HG02588 (cell line): ENCODE measurements around the gene PPHLN1.
"Not testable (repeated sequence)": the region's sequence is repeated elsewhere in the genome, so short reads cannot be mapped to it uniquely, and the experiment has no call there.

Source experiments
- ATAC-seq: cut with Tn5 transposase; IDR thresholded peaks from one replicate; pipeline ENCODE4 v1.9.1; 2021; ENCODE audit warnings: mild to moderate bottlenecking, moderate library complexity; ENCODE audit not compliant: unreplicated experiment

The PPHLN1 gene

GRCh38 chr12:42320796-42321195, 5.2 kb upstream of the PPHLN1 start:
- no peak for ATAC-seq

- ATAC-seq = no peak
Observed at GRCh38 chr12:42322567-42322966, 3.4 kb upstream of the PPHLN1 start.

GRCh38 chr12:42323856-42324255, 2.1 kb upstream of the PPHLN1 start:
- no peak for ATAC-seq

DNA sequence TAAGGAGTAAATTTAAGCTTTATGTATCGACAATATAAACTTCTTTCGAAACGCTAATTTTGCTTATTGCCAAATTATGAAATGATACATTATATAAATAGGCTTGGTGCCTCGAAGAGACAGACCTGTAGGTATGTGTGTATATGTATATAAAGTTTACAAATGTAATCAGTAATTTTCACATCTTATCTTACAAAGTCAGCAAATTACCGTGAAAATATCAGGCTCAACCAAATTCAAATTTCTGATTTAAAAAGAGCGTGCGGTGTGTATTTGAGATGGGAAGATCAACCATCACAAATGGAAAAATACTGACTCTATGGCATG, 678 bp upstream of the PPHLN1 start:
- ATAC-seq = no peak

GRCh38 chr12:42326541-42327226, 717 bp downstream of the PPHLN1 start:
- peak; percentile 14 for ATAC-seq

GRCh38 chr12:42327227-42327590, 1.2 kb downstream of the PPHLN1 start:
- ATAC-seq = no peak

- ATAC-seq = not testable (repeated sequence)
Observed at GRCh38 chr12:42330097-42330496, 4.1 kb downstream of the PPHLN1 start.

GRCh38 chr12:42332301-42333285, 6.6 kb downstream of the PPHLN1 start:
- peak; percentile 64 for ATAC-seq

DNA sequence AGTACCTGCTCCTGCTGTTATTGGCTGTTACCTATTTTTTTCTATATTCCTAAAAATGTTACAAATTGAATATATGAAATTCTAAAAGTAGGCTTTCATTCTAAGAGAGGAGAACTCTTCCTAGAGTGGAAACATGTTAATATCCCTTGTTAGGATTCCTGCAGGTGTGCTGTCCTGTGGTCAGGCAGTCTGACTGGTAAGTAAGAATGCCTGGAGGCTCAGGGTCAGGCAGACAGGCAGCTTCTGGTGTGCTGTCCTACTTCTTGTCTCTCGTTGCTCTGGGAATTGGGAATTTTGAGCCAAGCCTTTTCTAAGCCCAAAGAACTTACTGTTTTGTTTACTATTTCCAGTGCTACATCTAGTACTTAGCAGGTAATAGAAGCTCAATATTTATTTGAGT, 10.3 kb downstream of the PPHLN1 start:
- ATAC-seq = no peak

DNA sequence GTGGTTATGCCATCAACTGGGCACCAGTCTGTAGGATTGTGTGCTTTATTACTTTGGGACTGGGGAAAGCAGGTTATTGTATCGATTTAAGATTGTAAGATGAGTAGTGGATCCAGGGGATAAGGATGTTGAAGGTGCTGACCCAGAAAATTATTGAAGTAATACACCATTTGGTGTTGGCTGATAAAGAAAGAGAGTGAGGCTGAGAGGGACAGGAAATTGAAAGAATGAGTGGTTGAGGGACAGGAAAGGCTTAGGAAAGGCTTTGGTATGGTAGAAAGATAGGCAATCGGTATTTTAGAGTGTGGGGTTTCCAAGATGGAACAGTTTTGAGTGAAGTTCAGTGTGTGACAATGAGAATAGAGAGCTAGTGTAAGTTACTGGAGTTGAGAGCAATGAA, 12.3 kb downstream of the PPHLN1 start:
- no peak for ATAC-seq

DNA sequence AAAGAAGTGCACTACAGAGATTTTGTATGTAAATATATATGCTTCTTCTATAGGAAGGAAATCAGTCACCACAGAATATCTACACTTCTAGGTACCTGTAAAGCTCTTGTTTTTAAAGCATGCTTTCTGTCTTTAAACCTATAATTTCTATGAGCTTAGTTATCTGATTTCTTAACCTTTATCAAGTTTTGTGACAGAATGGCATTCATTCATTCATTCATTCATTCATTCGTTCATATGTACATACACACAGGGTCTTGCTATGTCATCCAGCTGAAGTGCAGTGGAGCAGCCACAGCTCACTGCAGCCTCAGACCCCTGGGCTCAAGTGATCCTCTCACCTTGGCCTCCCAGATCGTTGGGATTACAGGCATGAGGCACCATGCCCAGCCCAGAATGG, 16.1 kb downstream of the PPHLN1 start:
- no peak for ATAC-seq

GRCh38 chr12:42343721-42344120, 17.8 kb downstream of the PPHLN1 start:
- ATAC-seq = no peak

DNA sequence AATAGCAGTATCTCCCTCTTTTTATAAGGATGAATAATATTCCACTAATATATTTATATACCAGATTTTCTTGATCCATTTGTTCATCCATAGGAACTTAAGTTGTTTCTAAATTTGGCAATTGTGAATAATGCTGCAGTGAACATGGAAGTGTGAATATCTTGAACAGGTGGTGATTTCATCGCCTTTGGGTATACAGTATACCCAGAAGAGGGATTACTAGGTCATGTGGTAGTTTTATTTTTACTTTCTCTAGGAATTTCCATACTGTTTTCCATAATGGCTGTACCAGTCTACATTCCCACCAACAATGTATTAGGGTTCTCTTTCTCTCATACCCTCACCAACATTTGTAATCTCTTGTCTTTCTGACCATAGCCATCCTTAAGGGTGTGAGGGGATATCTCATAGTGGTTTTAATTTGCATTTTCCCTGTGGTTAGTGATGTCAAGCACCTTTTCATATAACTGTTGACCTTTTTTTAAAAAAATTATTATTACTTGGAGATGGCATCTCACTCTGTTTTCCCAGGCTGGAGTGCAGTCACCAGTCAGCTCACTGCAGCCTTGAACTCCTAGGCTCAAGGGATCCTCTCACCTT, 20.5 kb downstream of the PPHLN1 start:
- ATAC-seq = peak; percentile 46

DNA sequence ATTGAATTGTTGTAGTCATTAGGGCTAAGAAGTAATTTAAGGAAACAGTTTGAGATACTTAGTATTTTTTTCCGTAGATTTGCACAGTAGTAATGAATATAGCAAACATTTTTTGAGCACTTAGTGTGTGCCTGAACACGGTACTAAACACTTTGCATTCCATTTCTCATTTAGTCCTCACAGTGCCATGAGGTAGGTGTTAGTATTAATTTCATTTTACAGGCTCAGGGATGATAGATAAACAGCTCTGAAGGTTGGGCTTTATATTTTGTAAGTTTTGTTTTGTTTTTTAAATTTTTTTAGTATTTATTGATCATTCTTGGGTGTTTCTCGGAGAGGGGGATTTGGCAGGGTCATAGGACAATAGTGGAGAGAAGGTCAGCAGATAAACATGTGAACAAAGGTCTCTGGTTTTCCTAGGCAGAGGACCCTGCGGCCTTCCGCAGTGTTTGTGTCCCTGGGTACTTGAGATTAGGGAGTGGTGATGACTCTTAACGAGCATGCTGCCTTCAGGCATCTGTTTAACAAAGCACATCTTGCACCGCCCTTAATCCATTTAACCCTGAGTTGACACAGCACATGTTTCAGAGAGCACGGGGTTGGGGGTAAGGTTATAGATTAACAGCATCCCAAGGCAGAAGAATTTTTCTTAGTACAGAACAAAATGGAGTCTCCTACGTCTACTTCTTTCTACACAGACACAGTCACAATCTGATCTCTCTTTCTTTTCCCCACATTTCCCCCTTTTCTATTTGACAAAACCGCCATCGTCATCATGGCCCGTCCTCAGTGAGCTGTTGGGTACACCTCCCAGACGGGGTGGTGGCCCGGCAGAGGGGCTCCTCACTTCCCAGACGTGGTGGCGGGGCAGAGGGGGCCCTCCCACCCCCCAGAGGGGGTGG, 23.4 kb downstream of the PPHLN1 start:
- ATAC-seq = not testable (repeated sequence)

DNA sequence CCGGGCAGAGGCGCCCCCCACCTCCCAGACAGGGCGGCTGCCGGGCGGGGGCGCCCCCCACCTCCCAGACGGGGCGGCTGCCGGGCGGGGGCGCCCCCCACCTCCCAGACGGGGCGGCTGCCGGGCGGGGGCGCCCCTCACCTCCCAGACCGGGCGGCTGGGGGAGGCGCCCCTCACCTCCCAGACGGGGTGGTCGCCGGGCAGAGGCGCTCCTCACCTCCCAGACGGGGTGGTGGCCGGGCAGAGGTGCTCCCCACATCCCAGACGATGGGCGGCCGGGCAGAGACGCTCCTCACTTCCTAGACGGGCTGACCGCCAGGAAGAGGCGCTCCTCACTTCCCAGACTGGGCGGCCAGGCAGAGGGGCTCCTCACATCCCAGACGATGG, 24.0 kb downstream of the PPHLN1 start:
- ATAC-seq = not testable (repeated sequence)

GRCh38 chr12:42356344-42356743, 30.4 kb downstream of the PPHLN1 start:
- ATAC-seq = no peak

DNA sequence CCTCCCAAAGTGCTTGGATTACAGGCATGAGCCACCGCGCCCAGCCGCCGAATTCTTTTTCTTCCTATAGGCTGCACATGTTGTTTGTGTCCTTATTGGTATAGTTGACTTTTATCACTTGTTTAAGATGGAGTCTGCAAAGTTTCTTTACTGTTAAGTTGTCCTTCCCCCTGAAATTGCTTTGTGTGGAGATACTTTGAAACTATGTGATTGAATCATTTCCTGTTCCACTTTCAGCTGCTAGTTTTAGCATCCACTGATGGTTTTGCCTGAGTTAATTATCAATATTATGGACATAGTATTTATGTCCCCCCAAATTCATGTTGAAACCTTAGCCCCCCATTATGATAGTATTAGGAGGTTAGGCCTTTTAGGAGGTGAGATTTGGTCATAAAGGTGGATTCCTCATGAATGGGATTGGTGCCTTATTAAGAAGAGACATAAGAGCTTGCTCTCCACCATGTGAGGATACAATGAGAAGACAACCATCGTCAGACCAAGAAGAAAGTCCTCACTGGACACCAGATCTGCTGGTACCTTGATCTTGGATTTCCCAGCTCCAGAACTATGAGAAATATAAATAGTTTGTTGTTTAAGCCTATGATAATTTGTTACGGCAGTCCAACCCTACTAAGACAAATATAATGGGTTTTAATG, 34.9 kb downstream of the PPHLN1 start:
- ATAC-seq = peak; percentile 70

DNA sequence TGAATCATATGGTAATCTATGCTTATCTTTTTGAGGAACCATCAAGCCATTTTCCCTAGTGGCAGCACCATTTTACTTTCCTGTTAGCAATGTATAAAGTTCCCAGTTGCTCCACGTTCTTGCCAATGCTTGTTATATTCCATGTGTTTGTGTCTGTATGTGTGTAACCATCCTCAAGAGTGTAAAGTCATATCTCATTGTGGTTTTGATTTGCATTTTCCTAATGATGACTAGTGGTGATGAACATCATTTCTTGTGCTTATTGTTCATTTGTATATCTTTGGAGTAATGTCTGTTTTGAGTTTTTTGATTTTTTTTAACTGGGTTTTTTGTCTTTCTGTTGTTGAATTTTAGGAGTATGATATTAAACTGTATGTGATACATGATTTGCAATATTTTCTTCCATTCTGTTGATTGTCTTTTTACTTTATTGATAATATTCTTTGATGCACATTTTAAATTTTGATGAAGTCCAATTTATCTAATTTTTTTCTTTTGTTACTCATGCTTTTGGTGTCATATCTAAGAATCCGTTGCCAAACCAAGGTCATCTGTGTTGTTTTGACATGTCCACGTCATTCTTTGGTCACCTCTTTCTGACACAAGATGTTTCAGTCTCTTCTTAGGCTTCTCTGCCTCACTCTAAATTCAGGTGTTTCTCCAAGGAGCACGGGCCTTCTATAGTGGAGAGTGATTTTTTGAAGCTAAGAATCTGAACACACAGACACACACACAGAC, 36.1 kb downstream of the PPHLN1 start:
- ATAC-seq = no peak

- ATAC-seq = no peak
Observed at GRCh38 chr12:42362647-42363260, 36.8 kb downstream of the PPHLN1 start.
